Measurements from ENCODE around the gene VWA5B2. TPM values are rescaled to one million over a fixed set of nuclear protein-coding genes. Genes with fewer than 3 reads are reported as not detected.

The VWA5B2 gene
- total RNA-seq, 2 experiments from 2014 or later, result not detected

DNA sequence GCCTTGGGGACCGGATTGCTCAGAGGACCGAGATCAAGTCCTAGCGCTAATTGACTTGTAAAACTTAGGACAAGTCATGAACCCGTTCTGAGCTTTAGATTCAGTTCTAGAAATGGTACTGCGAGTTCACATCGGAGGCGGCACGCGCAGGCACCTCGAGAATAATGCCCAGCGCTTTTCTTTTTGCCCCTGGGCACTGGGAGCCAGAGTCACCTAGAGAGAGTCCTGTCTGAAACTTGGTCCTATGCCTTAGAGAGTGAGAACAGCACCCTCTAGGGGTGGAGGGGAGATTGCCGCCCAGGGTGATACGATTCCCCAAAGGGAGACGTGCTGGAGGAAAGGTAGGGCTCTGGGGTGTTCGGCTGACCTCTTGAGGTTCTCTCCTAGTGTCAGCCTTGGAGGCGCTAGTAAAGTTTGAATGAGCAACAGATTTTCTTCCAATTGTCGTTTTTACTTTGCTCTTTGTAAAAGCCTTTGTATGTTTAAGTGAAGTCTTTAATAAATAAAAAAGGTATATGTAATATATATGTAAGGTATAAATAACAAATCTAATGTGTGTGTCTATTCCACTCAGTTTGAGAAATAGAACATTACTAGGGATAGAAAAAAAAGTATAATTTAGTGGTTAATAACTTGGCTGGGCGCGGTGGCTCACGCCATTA, 20.9 kb downstream of the VWA5B2 start:
- CTCF ChIA-PET, result interaction anchor here (0.6 to 1.4 kb wide), 25 partner anchors 8 to 731 kb away, joined by 3 to 28 read pairs (median 4); partner anchors contain the start of genes CAMK2N2 and VWA5B2
- Mint-ChIP-seq H3K27ac (peak overlapping the region; percentile 63), H3K4me3 (peak overlapping the region; percentile 91), H3K9me3 (no peaks in the 10 kb centered on the region), H3K27me3 (ENCODE audit: low read depth) (no peaks in the 10 kb centered on the region), H3K4me1 (ENCODE audit: low read depth) (peaks cover 8% of the 10 kb centered on the region), H3K36me3 (ENCODE audit: low read depth) (peaks cover 10% of the 10 kb centered on the region)
- intact Hi-C loops (cut with micrococcal nuclease), result loop anchor here (1.0 to 10.0 kb wide), 6 partner anchors 11 to 785 kb away; partner anchors contain the start of gene CAMK2N2
- DNase-seq, result peak; percentile 95

DNA sequence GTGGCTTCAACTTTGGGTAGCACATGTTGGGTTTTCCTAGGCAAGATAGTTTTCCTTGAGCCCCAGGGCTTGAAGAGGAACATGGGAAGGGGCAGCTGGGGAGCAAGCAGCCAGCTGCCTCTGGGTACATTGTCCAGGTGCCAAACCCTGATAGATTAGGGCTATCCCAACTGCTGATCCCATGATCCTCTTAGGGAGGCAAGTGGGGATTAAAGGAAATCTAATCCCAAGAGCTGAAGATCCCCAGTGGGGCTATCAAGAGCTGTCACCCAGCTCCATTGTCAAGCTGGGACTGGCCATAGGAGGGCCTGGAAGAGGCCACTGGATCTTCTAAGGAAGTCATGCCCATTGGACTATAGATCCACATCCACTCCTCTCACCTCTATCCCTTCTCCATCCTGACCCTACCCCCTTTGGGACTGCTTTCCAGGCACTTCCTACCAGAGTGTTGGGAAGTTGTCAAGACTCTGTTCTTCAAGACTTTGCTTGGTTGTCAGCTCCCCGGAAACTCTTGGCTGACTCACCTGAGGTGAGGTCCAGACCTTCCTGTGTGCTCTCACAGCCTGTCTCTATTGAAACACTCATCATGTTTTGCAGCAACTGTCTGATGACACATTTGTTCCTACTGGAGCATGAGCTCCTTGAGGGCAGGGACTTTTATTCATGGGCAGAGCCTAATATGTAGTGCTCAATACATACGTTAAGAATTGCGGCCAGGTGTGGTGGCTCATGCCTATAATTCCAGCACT, 26.1 kb downstream of the VWA5B2 start:
- H3K36me3 Mint-ChIP-seq (ENCODE audit: low read depth), result peaks cover 14% of the 10 kb centered on the region
- CTCF ChIA-PET, result interaction anchor here (0.6 to 1.3 kb wide), 3 partner anchors 27 to 415 kb away, joined by 3 to 5 read pairs (median 4); no protein-coding TSS in a partner anchor
- H3K27ac Mint-ChIP-seq, result no peak overlapping the region
- DNase-seq, result peak; percentile 37
- no peaks in the 10 kb centered on the region for H3K9me3 Mint-ChIP-seq
- no peak overlapping the region for H3K4me3 Mint-ChIP-seq
- intact Hi-C loops (cut with micrococcal nuclease), result loop anchor here (10.0 kb wide), 1 partner anchor 791 kb away; no protein-coding TSS in a partner anchor
- H3K4me1 Mint-ChIP-seq (ENCODE audit: low read depth), result peaks cover 11% of the 10 kb centered on the region
- peaks cover 10% of the 10 kb centered on the region for H3K27me3 Mint-ChIP-seq (ENCODE audit: low read depth)

- CTCF ChIA-PET, result interaction anchor here (0.7 to 1.4 kb wide), 4 partner anchors 8 to 372 kb away, joined by 3 to 5 read pairs (median 4); partner anchors contain the start of gene EEF1AKMT4
- no peaks in the 10 kb centered on the region for H3K9me3 Mint-ChIP-seq
Observed at GRCh38 chr3:184257083-184257915, 27.9 kb downstream of the VWA5B2 start.

GRCh38 chr3:184258926-184259325, 29.5 kb downstream of the VWA5B2 start:
- intact Hi-C loops (cut with micrococcal nuclease), result loop anchor here (10.0 kb wide), 1 partner anchor 794 kb away; no protein-coding TSS in a partner anchor
- no peaks in the 10 kb centered on the region for H3K9me3 Mint-ChIP-seq
- no peak overlapping the region for H3K4me3 Mint-ChIP-seq
- peaks cover 14% of the 10 kb centered on the region for H3K36me3 Mint-ChIP-seq (ENCODE audit: low read depth)
- peaks cover 24% of the 10 kb centered on the region for H3K27me3 Mint-ChIP-seq (ENCODE audit: low read depth)
- DNase-seq, result no peak
- no peak overlapping the region for H3K27ac Mint-ChIP-seq
- H3K4me1 Mint-ChIP-seq (ENCODE audit: low read depth), result peaks cover 25% of the 10 kb centered on the region
- CTCF ChIA-PET, result interaction anchor here (1.3 to 1.4 kb wide), 2 partner anchors 9 to 31 kb away, joined by 4 read pairs; partner anchors contain the start of gene EEF1AKMT4

More at GRCh38 chr3:184257083-184257915, 27.9 kb downstream of the VWA5B2 start:
- DNase-seq, result no peak
- no peak overlapping the region for H3K4me3 Mint-ChIP-seq
- intact Hi-C loops (cut with micrococcal nuclease), result loop anchor here (10.0 kb wide), 1 partner anchor 792 kb away; no protein-coding TSS in a partner anchor
- H3K4me1 Mint-ChIP-seq (ENCODE audit: low read depth), result peaks cover 21% of the 10 kb centered on the region
- H3K27ac Mint-ChIP-seq, result no peak overlapping the region
- H3K27me3 Mint-ChIP-seq (ENCODE audit: low read depth), result peaks cover 19% of the 10 kb centered on the region
- peaks cover 14% of the 10 kb centered on the region for H3K36me3 Mint-ChIP-seq (ENCODE audit: low read depth)

DNA sequence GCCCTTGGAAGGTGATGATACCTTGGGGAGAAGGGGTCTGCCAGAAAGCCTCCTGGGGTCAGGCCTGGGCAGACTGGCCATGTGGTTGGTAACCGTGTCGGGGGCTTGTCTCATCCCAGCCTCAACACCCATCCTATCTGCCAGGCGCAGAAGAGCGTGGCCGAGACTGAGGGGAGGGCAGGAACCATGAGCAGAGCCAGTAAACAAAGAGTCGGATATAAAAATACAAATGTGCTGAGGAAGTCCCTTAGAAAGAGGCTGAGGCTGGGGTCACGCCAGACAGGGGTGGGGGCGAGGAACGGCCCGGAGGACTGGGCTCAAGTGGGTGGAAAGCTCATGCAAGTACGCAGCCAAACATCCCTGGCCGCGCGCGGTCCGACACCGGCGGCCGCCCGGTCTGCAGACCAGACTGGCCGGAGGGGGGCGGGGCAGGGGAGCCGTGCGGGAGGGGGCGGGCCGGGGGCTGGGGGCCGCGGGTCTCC, 30.1 kb downstream of the VWA5B2 start:
- CTCF ChIA-PET, result interaction anchor here (1.4 to 2.0 kb wide), 2 partner anchors 10 to 12 kb away, joined by 4 to 5 read pairs; partner anchors contain the start of gene EEF1AKMT4
- intact Hi-C loops (cut with micrococcal nuclease), result loop anchor here (10.0 kb wide), 1 partner anchor 795 kb away; no protein-coding TSS in a partner anchor
- Mint-ChIP-seq H3K4me3 (peak overlapping the region; percentile 40), H3K4me1 (ENCODE audit: low read depth) (peaks cover 25% of the 10 kb centered on the region), H3K9me3 (no peaks in the 10 kb centered on the region), H3K27me3 (ENCODE audit: low read depth) (peaks cover 24% of the 10 kb centered on the region), H3K27ac (no peak overlapping the region), H3K36me3 (ENCODE audit: low read depth) (peaks cover 14% of the 10 kb centered on the region)
- no peak for DNase-seq

GRCh38 chr3:184259878-184260723, 30.7 kb downstream of the VWA5B2 start:
- Mint-ChIP-seq H3K4me1 (ENCODE audit: low read depth) (peaks cover 25% of the 10 kb centered on the region), H3K36me3 (ENCODE audit: low read depth) (peaks cover 14% of the 10 kb centered on the region), H3K27me3 (ENCODE audit: low read depth) (peaks cover 30% of the 10 kb centered on the region), H3K27ac (no peak overlapping the region), H3K4me3 (peak overlapping the region; percentile 59), H3K9me3 (no peaks in the 10 kb centered on the region)
- DNase-seq, result peak; percentile 25
- intact Hi-C loops (cut with micrococcal nuclease), result loop anchor here (5.0 to 10.0 kb wide), 2 partner anchors 33 to 795 kb away; partner anchors contain the start of gene VWA5B2
- CTCF ChIA-PET, result interaction anchor here (1.4 to 2.0 kb wide), 2 partner anchors 10 to 13 kb away, joined by 4 to 5 read pairs; partner anchors contain the start of gene EEF1AKMT4

GRCh38 chr3:184260724-184261269, 31.4 kb downstream of the VWA5B2 start:
- CTCF ChIA-PET, result interaction anchor here (1.4 to 2.0 kb wide), 2 partner anchors 11 to 14 kb away, joined by 4 to 5 read pairs; partner anchors contain the start of gene EEF1AKMT4
- Mint-ChIP-seq H3K4me1 (ENCODE audit: low read depth) (peaks cover 20% of the 10 kb centered on the region), H3K4me3 (peak overlapping the region; percentile 59), H3K36me3 (ENCODE audit: low read depth) (peaks cover 11% of the 10 kb centered on the region), H3K9me3 (no peaks in the 10 kb centered on the region), H3K27me3 (ENCODE audit: low read depth) (peaks cover 33% of the 10 kb centered on the region), H3K27ac (no peak overlapping the region)
- no peak for DNase-seq
- intact Hi-C loops (cut with micrococcal nuclease), result loop anchor here (1.0 to 5.0 kb wide), 2 partner anchors 10 to 33 kb away; partner anchors contain the start of gene VWA5B2

- intact Hi-C loops (cut with micrococcal nuclease), result loop anchor here (1.0 to 5.0 kb wide), 2 partner anchors 11 to 34 kb away; partner anchors contain the start of gene VWA5B2
- H3K27me3 Mint-ChIP-seq (ENCODE audit: low read depth), result peaks cover 33% of the 10 kb centered on the region
- H3K4me3 Mint-ChIP-seq, result peak within 1 kb of the TSS; percentile 75
- CTCF ChIA-PET, result interaction anchor here (2.0 kb wide), 1 partner anchor 12 kb away, joined by 5 read pairs; the partner anchor contains the start of gene EEF1AKMT4
- no peaks in the 10 kb centered on the region for H3K9me3 Mint-ChIP-seq
- peak; percentile 57 for DNase-seq
- H3K27ac Mint-ChIP-seq, result no peak within 1 kb of the TSS
- peaks cover 18% of the 10 kb centered on the region for H3K4me1 Mint-ChIP-seq (ENCODE audit: low read depth)
- H3K36me3 Mint-ChIP-seq (ENCODE audit: low read depth), result peaks cover 11% of the 10 kb centered on the region
Observed at GRCh38 chr3:184261270-184261853, 32.0 kb downstream of the VWA5B2 start, which contains the start of gene CAMK2N2. TSS of gene CAMK2N2 (minus strand) at chr3:184261553. CDS start at chr3:184261285, 268 bp downstream.

- Mint-ChIP-seq H3K27ac (no peak overlapping the region), H3K27me3 (ENCODE audit: low read depth) (peaks cover 33% of the 10 kb centered on the region), H3K4me3 (peak overlapping the region; percentile 75), H3K4me1 (ENCODE audit: low read depth) (peaks cover 18% of the 10 kb centered on the region), H3K9me3 (peaks cover under 1% of the 10 kb centered on the region), H3K36me3 (ENCODE audit: low read depth) (peaks cover 11% of the 10 kb centered on the region)
- CTCF ChIA-PET, result no interaction called here
- intact Hi-C loops (cut with micrococcal nuclease), result loop anchor here (1.0 to 5.0 kb wide), 2 partner anchors 12 to 35 kb away; partner anchors contain the start of gene VWA5B2
- DNase-seq, result peak; percentile 50
Observed at GRCh38 chr3:184261854-184262763, 32.7 kb downstream of the VWA5B2 start.
